Measurements from ENCODE around the gene TIPARP.

Gene TIPARP

GRCh38 chr3:156676768-156677479 is 2.5 kb downstream of the TIPARP start:
- DNase-seq (ENCODE audit: low read depth), result no peak

DNA sequence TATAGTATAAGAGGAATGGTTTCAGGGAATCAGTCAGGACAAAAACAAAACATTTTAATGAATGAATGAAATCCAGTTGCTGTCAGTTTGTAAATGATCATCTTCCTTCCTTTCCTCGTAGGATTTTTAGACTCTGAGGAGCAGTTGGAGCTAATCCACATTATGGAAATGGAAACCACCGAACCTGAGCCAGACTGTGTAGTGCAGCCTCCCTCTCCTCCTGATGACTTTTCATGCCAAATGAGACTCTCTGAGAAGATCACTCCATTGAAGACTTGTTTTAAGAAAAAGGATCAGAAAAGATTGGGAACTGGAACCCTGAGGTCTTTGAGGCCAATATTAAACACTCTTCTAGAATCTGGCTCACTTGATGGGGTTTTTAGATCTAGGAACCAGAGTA is 3.1 kb downstream of the TIPARP start:
- DNase-seq (ENCODE audit: low read depth), result no peak

DNA sequence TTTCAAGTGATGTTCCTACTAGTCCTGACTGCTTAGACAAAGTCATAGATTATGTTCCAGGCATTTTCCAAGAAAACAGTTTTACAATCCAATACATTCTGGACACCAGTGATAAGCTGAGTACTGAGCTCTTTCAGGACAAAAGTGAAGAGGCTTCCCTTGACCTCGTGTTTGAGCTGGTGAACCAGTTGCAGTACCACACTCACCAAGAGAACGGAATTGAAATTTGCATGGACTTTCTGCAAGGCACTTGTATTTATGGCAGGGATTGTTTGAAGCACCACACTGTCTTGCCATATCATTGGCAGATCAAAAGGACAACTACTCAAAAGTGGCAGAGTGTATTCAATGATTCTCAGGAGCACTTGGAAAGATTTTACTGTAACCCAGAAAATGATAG is 3.8 kb downstream of the TIPARP start:
- no peak for DNase-seq (ENCODE audit: low read depth)

DNA sequence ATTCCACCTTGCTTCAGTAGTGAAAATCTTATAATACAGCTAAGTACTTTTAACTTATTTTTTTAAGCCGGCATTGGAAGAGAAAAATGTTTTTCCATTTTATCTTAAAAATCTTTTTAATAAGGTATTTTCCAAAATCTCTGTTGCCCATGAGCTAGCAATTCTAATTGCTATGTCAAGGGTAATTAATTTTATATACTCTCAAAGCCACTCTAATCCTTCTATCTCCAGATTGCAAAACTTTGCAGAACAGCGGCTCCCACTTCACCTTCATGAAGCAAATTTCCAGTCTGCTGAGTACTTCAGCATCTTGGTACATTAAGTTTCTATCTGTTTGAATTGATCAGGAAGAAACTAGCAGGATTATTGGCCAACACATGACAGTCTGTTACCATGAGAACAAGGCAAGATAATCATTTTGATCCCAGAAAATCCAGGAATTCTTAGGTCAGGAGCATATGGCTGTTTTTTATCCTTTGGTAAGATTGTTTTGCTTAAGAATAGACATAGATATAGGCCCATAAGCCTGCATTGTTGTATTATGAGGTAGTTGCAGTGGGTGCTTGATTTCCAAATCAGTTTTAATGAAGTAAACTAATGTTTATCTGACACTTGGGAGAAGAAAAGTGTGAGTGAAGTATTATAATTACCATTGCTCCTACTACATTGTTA is 6.0 kb downstream of the TIPARP start:
- DNase-seq (ENCODE audit: low read depth), result no peak

DNA sequence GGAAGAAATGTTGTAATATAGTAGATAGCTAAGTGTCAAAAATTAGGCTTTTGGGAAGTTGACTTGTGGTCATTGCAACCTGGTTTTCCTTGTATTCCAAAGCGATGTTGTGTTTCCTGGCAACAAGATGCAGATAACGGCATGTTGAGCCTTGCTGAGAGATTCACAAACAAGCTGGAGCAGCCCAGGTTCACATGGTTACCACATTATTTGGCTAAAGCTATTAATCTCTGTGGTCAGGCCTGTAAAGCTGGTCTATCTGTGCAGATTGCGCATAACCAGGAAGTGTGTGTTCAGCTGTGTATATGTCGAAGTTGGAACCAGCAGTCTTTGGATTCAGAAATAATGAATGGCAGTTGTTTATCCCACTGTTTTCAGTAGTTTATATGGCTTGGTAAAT is 6.6 kb downstream of the TIPARP start:
- DNase-seq (ENCODE audit: low read depth), result peak; percentile 88

GRCh38 chr3:156682501-156682900 is 8.1 kb downstream of the TIPARP start:
- no peak for DNase-seq (ENCODE audit: low read depth)

GRCh38 chr3:156682963-156683362 is 8.6 kb downstream of the TIPARP start:
- DNase-seq (ENCODE audit: low read depth), result no peak

DNA sequence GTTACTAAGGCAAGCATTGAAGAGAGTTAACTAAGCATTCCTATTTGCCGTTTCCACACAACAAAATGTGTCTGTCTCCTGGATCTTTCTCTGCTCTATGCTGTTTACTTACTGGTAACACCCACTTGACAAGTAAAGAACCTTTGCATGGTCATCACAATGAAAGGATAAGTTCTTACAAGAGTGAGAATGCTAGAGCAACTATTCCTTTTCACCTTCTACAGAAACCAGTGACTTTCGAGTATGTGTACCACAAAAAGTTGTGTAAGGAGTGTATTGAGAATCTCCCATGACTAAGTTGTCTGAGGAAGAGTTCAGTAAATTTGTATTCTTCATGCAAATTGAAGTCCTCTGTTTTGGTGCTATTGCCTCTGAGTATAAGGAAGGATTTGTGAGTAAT is 10.8 kb downstream of the TIPARP start:
- peak; percentile 39 for DNase-seq (ENCODE audit: low read depth)

GRCh38 chr3:156685752-156686151 is 11.4 kb downstream of the TIPARP start:
- no peak for DNase-seq (ENCODE audit: low read depth)

GRCh38 chr3:156687023-156687422 is 12.6 kb downstream of the TIPARP start:
- no peak for DNase-seq (ENCODE audit: low read depth)

- DNase-seq (ENCODE audit: low read depth), result no peak
Measured at GRCh38 chr3:156688632-156689452, 14.5 kb downstream of the TIPARP start.

DNA sequence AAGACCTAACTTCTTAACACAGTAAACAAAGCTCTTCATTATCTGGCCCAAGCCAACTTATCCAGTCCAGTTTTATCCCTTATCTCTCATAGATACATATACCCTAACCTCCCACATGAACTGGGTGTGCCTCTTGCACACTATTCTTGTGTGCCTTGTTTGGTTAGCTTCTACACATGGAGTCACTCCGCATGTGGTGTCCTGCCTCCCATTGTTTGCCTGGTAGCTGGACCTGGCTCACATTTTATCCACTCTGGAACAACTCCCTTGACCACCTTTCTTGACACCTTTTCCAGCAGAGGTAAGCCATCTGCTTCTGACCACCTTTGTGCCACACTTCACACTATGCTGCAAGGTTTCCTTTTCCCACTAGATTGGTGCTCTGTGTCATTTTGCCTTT is 15.2 kb downstream of the TIPARP start:
- no peak for DNase-seq (ENCODE audit: low read depth)

DNA sequence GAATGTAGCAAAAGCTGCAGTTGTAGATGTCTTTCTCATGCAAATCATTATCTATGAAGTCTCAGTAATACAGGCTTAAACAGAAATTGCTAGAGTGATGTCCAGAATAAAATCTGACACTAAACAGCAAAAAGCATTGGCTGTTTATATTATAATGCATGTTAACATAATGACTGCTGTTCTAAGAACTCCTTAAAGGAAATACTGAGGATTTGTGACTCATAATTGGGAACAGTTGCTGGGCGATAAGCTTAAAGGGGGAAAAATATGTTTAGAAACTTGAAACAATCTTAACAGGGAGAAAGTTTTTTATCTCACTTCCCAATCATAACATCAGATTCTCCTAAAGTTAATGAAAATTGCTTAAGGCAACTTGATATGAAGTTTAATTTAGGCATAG is 17.5 kb downstream of the TIPARP start:
- DNase-seq (ENCODE audit: low read depth), result peak; percentile 84

- DNase-seq (ENCODE audit: low read depth), result peak; percentile 64
Measured at GRCh38 chr3:156693166-156693565, 18.8 kb downstream of the TIPARP start.

DNA sequence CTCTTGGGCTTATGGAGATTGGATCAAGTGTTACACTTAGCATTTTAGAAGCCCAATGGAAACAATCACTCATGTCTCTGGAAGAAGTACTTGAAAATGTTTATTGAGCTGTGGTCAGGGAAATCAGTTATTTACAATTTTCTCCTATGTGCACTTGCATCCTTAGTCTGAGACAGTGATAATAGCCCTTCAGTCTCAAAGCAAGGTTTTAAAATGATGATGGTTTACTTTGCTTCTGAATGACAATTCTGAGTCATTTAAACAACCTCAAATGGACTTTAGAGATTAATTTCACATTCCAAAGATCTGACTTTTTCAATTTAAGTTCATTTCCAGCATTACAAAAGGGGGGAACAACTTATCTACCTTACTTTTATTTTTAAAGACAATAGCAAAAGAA is 20.1 kb downstream of the TIPARP start:
- peak; percentile 66 for DNase-seq (ENCODE audit: low read depth)

- DNase-seq (ENCODE audit: low read depth), result no peak
Measured at GRCh38 chr3:156702367-156702766, 28.0 kb downstream of the TIPARP start.

DNA sequence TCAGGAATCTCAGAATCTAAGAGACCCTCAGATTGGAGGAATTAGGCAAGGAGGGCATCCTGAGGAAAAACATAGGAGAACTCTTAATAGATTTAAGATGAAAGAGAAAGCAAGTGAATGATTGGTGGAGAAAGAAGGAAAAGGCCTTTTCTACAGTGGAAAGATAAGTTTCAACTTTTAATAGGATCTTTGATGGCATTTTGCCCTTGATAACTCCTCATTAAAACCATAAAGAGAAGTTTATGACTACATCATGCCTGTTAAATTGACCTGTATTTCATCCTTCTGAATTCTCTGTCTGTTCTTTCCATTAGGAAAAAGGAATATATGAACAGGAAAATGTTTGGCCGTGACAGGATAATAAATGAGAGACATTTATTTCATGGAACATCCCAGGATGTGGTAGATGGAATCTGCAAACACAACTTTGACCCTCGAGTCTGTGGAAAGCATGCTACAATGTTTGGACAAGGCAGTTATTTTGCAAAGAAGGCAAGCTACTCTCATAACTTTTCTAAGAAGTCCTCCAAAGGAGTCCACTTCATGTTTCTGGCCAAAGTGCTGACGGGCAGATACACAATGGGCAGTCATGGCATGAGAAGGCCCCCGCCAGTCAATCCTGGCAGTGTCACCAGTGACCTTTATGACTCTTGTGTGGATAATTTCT is 30.1 kb downstream of the TIPARP start:
- DNase-seq (ENCODE audit: low read depth), result peak; percentile 51

DNA sequence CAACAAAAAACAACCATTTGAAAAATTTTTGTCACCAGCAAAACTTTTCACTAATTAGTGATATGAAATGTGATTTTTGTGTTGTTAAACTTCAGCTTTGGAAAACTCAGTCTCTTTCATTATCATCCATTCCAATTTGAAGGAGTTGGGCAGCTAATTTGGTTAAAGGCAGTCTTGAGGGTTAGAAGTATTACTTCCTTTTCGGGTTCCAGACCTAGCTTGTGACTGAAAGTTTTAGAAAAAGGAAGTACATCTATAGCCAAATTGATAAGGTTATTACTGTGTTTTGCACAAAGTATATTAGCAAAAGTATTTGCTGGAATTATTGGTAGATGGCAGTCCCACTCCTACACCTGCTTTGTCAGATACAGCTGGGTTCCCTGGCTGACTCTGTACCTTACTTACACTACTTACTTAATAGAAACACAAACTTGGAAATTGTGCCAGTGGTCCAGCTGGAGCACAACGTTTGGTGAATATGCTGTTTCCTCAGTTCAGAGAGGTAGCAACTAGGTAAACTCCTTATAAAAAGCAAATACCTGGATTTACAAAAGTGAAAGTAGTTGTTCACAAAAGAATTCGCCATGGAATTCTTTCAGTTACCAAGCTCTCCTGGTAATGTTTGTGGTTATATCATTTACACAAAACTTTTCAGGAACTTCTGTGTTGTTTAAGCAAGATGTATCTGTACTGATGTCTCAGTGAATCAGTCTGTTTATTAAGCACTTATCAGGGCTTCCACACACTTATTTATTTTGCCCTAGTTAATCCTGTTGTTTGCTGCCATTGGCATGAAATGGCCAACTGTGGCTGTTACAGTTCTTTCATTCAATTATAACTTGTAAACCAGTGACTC is 31.6 kb downstream of the TIPARP start:
- no peak for DNase-seq (ENCODE audit: low read depth)

DNA sequence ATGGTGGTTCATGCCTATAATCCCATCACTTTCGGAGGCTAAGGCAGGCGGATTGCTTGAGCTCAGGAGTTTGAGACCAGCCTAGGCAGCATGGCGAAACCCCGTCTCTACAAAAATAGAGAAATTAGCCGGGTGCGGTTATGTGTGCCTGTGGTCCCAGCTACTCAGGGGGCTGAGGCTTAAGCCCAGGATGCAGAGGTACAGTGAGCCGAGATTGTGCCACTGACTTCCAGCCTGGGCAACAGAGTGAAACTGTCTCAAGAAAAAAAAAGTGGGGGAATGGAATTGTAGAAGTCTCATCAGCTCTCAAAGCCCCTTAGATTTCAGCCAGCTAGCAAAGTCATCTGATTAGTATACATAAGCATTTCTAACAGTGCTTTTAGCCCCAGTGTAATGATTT is 33.2 kb downstream of the TIPARP start:
- no peak for DNase-seq (ENCODE audit: low read depth)

GRCh38 chr3:156710429-156710828 is 36.0 kb downstream of the TIPARP start:
- no peak for DNase-seq (ENCODE audit: low read depth)

DNA sequence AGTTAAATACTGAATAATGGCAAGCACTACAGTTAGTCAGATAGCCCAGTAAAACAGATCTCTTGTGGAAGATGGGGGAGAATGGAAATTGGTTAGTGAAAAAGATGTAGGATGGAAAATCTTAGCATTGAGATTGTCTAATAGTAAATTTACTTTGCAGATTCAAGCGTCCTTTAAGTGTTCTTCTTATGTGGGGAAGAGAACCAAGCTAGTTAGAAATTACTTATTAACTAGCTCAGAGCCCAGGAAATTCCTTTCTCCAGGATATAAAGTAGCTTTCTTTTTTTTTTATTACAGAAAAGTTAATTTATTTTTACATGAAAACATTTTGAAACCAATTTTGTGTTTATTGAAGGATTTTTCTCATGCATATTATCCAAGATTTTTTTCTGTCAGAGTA is 36.7 kb downstream of the TIPARP start:
- no peak for DNase-seq (ENCODE audit: low read depth)

- peak; percentile 48 for DNase-seq (ENCODE audit: low read depth)
Measured at GRCh38 chr3:156711944-156712343, 37.6 kb downstream of the TIPARP start.

All from EH (cell line).